Ammon's horn (tissue), 1 donor: ENCODE results near the gene HOXA6.

Experiments
- DNase-seq: peaks from one replicate; pipeline ENCODE4 v3.0.0-alpha.2; 2016; ENCODE audit warnings: low spot score

The HOXA6 gene

DNA sequence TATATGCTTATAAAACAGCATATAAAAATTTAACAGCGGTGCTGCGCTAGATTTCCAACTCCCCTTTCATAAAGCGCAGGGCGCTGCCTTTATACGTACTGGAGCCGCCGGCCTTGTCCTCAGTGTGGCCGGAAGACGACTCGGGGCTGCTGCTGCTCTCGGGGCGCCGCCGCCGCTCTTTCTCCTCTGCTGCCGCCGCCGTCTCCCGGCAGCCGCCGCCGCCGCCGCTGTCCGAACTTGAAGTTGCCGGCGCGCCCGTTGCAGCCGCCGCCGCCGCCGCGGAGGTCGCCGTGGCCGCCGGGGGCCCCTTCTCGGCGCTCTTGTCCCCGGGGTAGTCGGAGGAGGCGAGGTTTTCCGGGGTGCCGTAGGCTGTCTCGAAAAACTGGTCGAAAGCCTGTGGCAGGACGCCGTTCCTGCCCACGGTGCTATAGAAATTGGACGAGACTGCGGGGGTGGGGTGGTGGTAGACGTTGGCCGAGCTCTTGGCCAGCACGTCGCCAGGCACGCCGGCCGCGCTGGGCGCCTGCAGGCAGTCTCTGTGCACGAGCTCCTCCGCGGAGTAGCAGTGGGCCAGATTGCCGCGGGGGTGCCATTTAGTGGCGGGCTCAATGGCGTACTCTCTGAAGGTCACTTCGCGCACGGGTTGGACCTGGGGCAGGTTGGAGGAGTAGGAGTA is 36.9 kb upstream of the HOXA6 start:
- DNase-seq: no peak

DNA sequence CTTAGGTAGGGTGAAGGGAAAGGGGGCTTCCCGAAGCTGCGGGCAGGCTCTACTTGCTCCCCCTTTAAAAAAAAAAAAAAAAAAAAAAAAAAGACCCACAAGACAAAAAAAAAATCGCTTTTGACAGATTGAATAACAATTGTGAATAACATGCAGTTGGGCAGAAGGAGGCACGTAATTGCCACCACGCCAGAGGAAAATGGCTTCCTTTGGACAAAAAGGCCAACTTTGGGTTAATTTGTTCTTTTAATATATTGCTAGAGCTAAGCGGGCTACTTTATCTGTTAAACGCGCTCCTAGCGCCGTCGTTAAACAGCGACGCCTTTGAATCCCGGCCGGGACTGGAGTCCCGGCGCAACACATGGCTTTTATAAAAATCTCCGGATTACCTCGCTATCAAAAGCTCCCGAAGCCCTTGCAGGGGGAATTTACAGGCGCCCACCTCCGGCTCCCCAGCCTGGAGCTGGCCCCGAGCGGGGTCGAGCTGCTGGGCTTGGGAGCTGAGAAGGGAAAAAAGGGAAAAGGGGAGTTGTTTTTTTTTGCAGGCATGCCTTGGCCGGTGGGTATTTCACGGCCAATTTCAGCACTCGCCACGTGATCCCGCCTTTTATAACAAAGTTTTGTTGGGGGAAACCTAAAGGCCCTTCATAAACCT is 36.2 kb upstream of the HOXA6 start:
- no peak for DNase-seq

DNA sequence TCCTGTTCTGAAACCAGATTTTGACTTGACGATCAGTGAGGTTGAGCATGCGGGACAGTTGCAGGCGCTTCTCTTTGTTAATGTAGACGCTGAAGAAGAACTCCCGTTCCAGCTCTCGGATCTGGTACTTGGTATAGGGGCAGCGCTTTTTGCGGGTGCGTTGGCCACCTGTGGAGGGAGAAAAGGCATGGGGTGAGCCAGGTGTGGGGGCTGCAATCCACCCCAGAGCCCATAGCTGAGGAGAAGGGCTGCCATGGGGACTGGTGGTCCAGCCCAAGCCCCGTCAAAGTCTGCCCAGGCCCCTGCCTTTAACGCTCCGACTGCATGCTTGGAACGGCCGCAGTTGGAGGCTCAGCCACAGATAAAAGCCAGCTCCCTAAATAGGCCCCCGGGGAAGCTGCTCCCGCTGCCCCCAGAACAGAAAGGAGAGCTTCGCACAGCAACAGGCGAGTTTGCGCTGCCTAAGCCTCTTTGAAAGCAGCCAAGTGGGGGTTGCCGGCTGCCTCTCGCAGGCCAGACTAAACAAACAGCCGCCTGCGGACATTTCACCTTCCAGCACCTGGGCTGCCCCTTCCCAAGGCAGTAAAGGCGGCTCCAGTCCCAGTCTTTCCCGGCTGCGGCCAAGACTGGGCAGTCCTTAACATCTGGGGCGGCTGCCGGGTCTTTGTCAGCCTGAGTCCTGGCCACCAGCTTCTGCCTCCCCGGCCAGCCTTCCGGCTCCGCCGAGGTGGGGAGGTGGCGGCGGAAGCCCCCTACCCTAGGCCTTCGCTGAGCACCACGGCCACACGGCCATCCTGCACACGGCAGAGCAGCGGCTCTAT is 35.5 kb upstream of the HOXA6 start:
- DNase-seq: no peak

DNA sequence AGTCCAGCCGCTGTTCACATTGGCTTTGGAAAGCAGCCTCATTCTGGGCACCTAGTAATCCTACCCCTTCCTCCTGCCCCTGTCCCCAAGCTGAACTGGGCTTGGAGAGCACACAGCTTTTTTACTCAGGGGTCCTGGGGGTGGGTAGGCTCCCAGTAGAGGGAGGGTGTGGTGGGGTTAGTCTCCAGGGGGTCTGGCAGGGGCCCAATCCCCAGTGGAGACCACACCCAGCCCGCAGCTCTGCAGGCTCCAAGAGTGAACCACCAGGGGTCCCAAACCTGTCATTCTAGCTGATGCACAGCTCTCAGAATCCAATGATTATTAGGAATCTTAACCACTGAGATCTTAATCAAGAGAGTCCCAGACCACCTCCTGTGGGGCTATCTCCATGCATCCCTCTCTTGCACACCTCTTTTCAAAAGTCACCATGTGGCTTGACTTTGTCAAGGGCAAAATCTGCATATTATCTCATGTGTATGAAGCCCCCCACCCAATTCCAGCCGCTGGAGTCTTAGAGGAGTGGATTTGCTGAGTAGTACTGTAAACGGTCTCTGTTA is 34.8 kb upstream of the HOXA6 start:
- DNase-seq: no peak

DNA sequence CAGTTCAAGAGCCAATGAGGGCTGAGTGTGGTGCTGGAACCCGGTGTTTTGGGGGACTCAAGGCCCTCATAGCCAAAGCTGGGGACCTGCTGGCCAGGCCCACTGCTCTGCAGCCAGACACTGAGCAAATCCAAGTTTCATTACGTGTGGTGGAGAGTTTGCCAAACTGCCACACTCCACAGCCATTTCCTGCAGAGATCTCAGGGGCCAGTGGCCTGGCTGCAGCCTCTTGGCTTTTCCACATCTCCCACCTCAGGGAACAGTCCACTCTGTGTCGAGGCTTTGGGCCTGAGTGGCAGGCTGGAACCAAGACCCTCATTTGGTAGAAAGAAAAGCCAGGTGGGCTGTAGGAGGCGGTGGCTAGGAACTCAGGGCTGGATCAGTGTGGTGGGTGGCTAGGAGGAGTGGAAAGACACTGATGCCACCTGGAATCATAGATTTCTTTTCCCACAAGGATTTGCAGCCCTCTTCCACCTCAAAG is 34.3 kb upstream of the HOXA6 start:
- DNase-seq: no peak

DNA sequence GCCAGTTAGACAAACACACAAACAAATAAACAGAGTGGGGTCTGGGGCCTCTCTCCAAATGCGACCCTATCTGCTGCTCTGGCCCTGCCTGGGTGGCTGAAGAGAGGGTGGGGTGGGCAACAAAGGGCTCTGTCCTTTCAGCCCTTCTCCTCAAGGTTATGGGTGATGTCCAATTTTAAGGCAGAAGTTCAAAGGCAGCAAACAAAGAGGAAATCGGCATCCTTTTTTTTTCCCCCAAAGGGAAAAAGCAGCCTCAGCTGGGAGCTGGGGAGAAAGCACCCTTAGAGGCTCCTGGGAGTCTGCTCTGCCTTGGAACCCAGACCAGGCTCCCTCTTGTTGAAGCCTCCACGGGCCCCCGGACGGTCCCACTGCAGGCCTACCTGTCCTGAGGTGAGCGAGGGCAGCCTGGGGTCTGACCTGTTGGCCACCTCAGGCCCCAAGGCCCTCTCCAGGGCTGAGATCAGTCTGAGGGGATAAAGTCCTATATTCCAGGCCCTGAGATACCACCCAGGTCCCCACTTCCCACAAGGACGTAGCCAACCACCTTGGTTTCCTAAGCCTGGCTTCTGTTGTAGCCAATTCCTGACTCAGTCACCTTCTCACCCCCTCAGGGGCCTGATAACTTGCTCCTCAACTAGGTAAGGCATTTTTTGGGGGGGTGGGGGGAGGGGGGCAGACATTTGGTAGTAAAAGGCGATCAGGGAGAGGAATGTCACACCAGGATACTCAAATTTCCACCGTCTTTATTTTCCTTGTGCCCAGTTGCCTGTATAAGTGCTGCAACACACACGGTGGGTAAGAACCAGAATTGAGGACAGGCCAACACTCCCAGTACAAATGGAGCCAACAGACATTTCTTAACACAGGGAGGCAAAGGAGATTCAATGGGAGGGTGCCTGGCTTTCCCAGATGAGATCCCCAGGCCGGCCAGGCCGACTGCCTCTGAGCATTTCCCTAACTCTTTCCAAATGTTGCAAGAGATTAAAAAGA is 33.2 kb upstream of the HOXA6 start:
- DNase-seq: no peak

DNA sequence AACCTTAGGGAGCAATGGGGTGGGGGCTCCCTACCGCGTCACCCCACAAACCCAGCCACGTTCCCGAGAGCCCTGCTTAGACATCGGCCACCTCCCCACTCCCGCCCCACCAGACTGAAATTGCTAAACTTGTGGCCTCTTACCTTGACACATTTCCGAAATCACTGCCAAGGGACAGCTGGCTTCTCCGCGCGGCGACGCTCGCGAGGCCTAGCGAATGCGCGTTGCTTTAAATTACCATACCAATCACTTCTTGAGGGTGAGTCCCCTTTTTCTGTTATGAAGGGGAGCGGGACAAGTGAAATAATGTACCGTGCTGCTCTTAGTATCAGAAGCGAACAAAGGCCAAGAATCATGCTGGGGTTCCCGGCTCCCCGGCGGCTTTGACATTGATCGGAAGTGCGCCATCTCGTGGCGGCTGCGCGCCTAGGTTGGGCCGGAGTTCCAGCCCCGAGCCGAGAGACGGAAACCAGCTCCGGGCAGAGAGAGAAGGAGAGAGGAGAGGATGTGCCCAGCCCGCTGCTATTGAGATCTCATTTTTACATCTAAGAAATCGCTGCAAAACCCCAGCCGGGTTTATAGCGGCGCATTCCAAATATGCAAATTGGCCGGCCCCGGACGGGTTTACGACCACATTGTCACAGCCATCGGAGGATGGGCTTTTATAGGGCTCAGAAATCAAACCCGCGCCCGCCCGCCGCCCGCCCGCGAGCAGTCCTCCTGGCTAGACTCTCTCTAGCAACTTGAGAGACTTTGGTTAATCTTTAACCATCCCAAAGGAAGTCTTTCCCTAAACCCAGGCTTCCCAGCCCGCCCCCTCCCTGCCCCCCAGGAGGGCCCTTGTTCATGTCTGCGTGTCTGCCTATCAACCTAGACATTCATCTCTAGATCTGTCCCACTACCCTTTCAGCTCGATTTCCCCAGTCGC is 32.2 kb upstream of the HOXA6 start:
- DNase-seq: peak; percentile 42

DNA sequence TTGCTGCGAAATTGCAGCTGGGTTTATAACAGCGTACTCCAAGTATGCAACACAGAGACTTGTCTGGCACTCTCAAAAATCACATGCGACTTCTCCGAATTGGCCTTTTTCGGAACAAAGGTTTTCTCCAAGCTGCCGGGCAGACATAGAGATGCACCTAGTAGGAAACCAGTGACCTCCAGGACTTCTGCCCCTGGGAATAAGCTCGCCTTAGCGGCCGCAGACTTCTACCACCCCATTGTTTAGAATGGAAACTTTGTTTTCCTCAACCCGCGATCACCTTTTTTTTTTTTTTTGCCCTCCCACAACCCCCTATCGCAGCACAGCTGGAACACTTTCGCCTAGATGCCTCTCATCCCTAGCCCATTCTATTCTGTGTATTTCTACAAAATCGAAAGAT is 31.5 kb upstream of the HOXA6 start:
- no peak for DNase-seq

DNA sequence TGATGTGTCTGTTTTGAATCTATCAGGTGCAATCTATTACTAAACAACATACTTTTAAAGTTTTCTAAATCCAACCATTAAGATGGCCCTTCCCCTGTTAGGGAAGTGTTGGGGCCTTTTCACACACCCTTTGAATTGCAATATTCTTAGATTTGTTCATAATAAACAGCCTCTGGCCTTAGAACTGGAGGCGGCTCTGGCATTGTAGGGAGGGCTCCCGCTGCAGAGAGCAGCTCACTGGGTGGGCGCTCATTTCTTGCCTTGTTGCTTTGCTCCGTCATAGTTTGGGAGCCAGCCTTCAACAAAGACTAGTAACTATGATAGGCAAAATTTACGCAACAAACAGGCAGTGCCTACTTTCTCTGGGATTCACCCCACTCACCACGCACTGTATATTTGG is 30.8 kb upstream of the HOXA6 start:
- no peak for DNase-seq

DNA sequence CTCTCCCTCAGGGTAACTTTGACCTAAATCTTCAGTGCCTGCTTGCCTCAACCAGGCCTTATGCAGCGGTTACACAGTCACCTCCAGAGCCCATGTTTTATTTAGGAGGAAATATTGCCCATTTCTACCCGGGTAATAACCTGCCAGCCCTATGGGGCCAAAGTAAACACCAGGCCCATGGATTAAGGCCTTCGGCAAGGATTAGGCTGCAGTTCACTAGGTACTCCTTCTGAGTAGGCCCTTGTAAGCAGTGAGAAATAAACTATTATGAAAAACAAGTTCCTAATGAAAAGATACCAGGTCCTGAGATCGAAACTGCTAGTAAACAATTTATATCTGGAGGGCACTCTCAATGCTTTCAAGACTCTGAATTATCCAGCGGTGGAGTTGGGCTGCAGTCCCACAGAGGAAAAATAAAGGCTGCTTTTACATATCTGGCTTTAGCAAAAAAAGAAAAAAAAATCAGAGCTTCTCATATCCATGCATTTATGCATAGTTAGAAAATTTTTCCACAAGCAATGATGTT is 30.3 kb upstream of the HOXA6 start:
- DNase-seq: no peak

DNA sequence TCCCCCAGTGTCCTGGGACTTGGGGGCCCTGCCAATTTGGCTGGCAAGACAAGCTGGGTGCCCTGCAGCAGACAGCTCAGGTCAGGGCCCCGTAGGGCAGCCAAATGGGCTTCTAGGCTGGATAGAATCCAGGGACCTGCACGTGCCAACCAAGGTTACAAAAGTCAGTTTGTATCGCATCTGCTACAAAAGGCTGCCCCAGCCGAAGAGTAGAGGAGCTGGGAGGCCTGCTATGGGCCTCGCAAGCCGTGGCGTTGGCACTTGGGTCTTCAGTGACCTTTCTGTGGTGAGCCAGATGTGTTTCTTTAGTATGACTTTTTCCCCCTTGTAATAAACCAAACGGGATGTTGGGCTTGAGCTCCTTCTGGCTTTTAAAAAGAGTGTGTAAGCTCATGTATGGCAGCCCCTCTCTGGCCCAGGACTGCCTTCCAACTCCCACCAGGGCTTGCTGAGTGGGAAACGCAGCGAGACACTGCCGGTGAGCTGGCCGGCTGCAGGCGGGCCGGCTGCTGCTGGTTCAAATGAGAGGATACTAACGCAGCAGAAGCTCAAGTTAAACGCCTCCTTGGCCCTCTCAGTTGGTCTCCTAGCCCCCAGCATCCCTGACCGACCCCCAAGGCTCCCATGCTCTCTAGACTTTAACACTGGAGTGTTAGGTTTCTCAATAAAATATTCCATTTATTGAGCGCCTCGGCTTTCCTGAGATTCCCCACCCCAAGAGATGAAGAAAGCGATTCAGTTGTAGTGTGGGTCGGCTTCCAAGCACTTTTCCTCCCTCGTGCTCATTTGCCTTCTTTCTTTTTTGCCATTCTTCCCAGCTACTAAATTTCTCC is 29.6 kb upstream of the HOXA6 start:
- DNase-seq: no peak

DNA sequence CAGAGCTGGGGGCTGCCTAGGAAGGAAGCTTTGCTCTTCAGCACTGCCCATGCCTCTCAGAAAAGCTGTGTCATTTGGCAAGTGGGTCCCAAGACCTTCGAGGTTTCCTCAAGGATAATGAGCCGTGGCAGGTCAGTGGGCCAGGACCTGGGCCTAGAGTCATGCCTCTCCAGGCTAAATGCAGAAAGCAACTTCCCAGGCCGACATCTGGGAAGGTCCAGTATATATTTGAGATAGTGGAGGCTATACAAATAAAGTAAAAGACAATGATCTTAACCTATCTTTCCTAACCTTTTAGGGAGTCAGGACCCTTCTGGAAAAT is 28.9 kb upstream of the HOXA6 start:
- no peak for DNase-seq

DNA sequence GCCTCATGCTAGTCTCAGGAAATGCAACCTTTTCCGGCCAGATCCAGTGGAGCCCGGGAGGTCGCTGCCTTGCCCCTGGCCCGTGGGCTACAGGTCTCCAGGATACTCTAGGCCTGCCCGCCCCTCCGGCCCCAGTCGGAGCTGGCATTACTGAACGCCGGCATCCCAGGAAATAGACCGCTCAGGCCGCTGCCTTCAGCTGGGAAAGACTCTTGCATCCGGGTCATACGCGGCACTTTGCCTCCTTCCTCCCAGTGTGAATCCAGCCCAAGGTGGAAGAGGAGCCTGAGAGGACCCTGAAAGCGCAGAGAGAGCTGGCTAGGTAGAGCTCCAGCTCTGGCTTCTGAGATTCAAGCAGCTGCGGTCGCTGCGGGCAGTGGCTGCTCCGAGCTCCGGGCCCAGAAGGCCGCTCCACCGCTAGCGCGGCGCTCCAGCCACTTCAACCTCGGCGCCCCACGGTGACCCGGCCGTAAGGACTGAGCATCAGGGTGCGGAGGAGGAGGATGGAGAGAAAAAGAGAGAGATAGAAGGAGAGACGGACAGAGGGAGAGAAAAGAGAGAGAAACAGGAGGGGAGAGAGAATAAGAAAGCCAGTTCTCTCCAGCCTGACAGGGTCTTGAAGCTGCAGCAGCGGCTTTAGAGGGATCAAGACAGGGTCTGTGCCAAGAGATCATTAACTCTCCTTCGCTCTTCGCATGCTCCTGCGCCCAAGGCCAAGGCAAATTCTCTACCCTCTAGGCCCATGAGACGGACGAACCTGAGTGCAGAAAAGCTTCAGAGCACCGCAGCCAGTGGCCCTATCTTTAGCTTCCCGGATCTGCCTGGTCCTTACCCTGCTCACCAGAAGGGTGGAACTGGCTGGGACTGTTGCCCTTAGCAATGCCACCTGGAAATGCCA is 28.3 kb upstream of the HOXA6 start:
- no peak for DNase-seq

DNA sequence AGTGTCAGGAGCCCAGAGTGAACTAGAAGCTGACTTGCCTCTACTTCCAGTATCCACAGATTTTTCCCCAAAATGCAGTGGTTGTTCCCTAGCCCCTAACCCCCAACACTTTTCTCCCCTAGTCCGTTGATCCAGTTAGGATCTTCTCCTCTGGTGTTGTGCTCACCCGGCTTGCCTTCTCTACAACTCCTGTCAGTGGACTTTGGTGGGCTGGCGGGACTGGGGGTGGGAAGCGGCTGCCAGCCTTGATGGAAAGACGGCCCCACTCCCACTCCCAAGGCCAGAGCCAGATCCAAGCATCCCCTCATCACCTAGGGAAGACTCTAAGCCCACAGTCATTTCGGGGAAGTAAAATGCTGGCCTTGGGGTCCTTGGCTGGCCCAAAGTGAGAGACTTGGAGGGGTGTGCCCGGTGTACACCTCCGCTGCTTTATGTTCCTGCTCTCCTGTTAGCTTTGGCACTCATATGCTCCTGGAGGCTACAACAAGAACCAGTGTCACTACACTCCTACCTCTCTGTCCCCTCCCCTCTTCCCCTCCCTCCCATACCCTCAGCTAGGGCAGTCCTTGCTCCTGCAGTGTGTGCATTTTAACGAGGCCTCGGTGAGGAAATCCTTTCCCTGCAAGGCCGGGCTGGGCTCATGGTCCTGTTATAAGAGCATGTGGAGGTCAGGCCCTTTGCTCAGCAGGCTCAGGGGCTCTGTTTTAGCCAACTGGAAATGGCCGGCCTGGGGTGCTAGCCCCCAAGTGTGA is 27.5 kb upstream of the HOXA6 start:
- no peak for DNase-seq

DNA sequence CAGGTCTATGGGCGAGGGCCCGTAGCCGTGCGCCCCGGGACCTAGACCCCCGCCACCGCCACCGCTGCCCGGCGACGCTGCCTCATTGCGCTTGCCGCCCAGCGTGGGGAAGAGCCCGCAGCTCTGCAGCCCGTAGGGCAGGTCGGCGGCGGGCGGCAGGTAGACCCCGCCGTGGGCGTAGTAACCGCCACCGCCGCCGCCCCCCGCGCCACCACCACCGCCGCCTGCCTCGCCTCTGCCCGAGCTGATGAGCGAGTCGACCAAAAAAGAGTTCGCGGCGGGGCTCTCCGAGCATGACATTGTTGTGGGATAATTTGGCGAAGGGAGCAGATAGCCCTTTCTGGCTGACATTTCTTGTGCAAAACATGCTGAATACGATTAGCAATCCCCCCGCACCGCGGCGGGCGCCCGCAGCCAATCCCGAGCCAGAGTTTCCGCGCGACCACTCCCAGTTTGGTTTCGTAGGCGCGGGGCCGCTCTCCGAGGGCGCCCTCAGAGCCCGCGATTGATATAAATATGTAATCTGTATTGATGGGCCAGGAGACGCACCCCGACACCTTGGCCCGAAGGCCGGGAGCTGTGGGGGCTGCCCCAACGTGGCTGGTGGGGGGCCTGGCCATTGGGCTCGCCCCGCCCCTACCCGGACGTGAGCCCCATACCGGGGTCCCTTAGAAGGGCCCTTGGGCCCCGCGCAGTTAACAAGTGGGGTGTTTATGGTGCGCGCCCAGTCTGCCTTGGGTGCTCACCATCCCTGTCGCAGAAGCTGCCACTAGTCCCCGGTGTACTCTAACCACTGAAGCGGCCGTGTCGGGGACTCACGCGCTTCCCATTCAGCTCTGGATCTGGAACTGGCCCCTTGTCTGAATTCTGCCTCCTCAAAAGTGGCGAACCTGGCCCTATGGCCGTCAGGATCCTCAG is 26.6 kb upstream of the HOXA6 start, which contains the start of gene HOXA10:
Gene HOXA10, minus strand, starts transcription at position 365 of the 918 bp plus-strand sequence. Its CDS starts 14 bp downstream, at position 351.
- DNase-seq: no peak

DNA sequence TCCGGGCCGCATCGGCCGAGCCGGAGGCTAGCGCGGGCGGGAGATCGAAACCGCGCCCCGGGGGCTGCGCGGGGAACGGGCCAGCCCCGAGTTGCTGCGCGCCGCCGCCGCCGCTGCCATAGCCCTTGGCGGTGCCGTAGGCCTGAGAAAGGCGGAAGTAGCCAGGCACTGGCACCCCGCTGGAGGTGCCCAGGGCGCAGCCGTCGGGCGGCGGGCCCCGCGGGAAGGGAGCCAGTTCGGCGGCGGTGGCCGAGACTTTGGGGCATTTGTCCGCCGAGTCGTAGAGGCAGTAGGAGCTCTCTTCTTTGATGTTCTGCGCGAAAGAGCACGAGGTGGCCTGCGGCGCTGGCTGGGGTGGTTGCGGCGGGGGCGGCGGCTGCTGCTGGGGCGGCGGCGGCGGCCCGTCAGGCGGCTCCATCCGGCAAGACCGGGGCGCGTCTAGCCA is 26.0 kb upstream of the HOXA6 start:
- DNase-seq: no peak
